ENCODE measurements around the gene LETMD1.

LETMD1 gene

DNA sequence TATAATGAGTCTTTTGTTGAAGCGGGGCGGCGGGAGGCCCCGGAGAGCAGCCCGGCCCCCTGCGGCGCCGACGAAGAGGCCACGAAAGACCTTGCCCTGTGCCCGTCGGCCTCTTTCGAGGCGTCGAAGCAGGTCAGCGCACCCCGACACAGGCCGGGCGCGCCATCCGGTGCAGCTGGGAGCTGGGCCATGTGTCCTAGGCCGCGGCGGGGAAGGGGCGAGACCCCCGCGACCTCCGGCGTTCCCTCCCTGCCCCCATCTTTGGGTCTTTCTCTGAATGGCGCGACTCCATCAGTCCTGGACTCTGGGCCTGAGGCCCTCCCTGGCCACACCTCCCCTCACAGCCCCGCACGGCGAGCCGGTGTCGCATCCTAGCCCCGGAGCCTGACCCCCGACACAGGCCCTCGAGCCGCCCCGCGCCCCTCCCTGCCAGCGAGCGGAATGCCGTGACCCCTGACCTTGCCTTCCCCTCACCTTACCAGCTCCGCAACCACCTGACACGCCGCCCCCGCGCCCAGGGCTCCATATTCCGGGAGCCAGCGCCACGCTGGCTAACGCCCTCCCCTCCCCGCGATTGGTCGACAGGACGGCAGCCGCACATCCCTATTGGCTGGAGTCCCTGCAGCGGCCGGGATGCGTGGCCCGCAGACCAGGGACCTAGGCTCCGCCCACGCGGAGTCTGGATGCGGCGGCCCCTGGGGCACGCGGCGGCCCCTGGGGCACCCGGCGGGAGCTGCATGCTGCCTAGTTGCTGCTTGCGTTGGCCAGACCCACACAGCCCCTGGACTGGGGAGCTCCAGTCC, 22.1 kb upstream of the LETMD1 start, which contains the start of gene SLC11A2:
TSS of gene SLC11A2 (minus strand) at position 549 of the 803 bp plus-strand sequence. CDS start 15,656 bp downstream, outside the sequence.
- peak; percentile 91 for DNase-seq

DNA sequence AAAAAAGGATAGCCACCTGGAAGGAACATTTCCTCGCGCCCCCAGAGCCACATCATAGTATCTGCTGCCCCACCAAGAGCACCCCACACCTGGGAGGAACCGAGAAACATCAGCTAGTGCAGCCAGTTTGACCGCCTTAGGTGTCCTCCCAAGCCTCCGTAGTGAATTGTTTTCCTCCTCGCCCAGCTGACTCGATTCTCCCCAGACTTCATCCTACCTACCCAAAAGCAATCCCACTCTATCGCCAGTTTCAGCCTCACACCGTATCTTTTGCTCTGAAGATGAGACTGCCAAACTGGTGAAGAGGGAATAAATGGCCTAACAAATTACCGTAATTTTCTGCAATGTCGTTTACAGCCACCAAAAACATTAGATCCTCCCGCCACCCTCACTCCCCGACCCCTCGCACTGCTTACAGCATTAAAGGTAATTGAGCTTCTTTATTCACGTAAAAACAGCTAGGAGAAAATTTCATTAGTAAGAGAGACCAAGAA, 20.7 kb upstream of the LETMD1 start:
- DNase-seq, result no peak

DNA sequence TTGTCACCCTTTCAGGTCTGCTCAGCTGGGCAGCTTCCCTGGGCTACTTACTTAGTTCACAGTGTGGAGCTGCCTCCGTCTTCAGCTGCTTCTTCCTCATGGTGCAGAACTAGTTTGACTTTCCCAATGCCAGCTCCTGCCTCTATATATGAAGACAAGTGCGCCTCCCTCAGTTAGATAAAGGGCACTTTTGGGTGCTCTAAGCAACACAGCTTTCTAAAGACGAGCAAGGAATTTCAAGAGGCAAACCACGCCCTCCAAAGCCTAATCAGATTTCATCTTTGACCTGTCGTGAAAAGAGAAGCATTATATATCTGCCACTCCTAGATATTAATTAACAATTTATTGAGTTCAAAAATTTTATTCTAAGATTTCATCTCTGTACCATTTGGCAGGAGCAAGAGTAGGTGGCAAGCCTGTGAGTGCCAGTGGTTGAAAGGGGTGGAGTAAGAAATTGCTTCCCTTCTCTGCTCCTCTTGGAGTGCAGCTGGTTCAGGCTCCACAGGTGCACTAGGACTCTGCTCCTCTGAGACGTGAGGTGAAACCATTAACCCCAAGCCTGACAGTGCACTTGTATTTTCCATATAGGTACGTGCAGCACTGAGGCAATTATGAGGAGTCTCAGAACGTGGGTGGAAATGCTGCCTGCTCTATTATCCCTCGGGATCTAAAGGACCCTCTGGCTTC, 19.9 kb upstream of the LETMD1 start:
- DNase-seq, result no peak

DNA sequence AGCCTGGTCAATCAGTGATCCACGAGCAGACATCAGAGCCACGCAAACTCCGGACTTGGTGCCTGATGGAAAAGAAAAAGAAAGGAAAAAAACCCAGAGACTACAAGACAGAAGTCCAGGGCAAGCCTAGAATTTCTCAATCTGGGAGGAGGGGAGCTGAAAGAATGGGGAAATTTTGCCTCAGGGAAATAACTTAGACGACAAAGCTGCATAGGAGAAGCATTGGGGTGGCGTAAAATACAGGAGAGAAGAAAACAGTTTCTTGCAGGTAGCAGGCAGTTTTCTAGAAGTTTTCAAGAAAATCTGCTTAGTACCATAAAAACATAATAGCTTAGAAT, 19.3 kb upstream of the LETMD1 start:
- DNase-seq, result no peak

DNA sequence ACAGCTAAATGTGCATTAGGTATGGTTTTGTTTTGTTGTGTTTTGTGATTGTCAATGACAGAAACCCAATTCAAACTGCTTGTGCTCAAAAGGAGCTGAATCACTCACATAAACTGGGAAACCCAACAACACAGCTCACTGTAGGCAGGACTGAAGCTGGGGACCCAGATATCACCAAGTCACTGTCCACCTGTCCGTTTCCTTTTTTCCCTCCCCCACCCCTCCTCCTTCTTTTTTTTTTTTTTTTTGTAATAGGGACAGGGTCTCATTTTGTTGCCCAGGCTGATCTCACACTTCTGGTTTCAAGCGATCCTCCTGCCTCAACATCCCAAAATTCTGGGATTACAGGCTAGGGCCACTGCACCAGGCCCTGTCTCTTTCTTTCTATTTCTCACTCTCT, 15.1 kb upstream of the LETMD1 start:
- DNase-seq, result no peak

DNA sequence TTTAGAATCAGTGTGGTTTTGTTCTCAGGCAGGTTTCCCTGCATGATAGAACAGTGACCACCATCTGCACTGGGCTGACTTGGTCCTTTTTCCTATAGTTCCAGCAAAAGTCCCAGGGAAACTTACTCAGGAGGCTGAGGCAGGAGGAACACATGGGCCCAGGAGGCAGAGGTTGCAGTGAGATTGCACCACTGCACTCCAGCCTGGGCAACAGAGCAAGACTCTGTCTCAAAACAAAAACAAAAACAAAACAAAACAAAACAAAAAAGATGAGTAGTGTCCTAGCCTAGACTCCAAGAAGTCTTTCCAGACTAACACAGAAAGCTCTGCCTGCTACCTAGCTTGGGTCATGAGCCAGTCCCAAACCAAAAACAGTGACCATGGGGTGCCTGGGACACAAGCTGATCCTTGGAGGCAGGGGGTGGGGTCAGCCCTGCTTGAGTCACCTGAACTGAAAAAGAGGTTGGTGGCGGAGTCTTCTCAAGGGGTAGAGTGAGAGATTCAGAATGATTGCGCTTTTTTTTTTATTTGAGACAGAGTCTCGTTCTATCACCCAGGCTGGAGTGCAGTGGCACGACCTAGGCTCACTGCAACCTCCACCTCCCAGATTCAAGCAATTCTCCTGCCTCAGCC, 14.6 kb upstream of the LETMD1 start:
- DNase-seq, result no peak

DNA sequence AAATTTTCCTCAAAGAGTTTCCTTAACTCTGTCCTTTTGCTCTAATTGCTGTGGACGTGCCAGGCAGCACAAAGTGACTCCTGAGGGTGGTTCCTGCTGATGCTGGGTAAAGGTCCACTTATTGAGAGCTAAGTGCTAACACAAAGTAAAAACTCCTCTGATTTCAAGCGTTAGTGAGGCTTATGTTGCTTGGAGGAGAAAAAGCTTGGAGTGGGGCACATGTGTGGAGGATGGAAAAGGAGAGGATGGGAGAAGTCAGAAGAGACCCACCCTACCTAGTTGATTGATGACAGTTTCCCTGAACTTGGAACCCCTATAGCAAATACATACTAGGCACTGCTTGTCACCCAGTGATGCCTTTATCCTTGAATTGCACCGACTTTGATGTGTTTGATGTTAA, 11.8 kb upstream of the LETMD1 start:
- no peak for DNase-seq

DNA sequence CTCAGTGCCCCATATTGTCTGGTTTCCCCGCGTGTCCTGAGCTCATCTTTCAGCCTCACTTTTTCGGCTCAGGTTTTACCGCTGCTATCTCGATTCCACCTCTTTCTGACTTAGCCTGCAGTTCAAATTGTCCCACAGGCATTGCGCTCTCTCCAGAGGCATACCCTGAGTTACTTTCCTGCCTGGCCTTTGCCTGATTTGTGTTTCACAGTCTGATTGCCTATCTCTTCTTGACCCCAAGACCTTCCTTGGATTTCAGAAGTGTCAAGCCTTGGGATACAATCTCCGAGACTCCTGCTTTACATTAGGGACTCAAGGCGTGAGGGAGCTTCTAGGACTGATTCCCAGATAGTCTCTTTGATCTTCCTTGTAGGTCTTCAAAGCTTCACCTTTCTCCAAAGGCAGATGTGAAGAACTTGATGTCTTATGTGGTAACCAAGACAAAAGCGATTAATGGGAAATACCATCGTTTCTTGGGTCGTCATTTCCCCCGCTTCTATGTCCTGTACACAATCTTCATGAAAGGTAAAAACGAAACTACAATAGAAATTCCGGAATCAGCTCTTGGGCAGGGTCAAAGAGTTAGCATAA, 629 bp downstream of the LETMD1 start:
- no peak for DNase-seq

DNA sequence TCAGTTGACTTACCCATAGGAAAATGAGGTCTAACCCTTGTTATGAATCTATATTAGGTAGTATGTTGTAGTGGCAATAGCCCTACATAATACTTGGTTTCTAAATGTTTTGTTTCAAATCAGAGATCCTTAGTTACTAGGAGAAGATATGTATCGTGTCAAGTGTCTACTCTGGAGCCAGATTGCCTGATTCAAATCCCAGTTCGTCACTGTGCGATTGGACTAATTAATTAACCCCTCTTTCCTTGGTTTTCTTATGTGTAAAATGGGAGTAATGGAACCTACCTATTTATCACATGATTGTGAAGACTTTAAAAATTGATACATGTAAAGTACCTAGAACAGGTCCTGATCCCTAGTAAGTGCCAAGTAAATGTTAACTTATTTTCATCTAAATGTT, 1.4 kb downstream of the LETMD1 start:
- DNase-seq, result no peak

DNA sequence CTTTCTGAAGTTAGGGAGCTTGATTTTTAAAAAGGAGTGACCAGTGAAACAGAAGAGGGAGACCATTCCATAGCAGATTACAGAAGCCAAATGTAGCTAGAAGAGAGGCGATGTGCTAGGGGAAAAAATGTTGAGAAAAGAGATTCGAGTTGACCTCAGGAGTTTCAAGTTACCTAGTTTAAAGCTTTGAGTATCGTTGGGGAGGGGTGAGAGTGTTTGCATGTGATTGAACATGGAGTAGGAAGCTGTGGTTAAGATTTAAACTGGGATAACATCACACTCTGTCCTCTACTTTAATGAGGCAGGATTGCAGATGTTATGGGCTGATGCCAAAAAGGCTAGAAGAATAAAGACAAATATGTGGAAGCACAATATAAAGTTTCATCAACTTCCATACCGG, 3.7 kb downstream of the LETMD1 start:
- DNase-seq, result no peak

DNA sequence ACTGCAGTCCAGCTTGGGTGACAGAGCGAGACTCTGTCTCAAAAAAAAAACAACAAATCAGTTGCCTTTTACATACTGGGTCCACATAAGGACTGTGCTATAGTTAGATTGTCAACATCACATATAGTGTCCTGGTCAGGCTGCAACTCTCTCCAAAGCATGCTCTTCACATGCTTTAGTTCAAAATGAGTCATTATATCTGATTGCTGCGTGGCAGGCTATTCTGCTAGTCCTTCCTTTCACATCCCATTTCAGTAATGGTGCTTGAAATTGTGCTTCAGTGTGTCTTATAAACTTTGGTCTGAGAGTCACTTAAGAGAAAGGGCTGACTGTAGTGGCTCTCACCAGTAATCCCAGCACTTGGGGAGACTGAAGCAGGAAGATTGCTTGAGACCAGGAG, 6.9 kb downstream of the LETMD1 start:
- DNase-seq, result no peak

DNA sequence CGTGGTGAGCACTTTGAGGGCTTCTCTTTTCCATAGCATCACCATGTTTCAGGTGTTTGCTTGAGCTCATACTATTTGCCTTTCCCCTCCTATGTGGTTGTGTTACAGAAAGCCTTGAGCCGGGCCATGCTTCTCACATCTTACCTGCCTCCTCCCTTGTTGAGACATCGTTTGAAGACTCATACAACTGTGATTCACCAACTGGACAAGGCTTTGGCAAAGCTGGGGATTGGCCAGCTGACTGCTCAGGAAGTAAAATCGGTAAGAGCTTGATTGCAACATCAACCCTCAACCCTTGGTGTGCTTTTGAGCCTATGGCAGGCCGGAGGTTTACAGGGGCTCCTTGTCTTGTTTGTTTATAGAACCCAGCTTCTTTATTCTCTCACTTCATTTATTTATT, 8.1 kb downstream of the LETMD1 start:
- no peak for DNase-seq

DNA sequence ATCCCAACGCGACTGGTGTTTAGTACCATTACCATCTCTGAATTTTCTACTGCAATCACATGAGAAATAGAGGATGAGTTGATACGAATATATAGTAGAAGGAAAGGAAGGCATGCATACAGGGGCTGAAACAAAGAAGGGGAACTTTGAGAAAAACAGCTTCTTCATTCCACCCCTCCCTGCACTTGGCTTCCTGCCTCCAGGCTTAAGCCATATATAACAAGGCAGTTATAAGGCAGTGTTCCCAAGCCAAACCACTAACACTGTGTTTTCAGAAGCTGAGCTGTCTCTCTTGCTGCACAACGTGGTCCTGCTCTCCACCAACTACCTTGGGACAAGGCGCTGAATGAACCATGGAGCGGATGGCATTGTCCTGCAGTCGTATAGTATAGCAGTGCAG, 11.0 kb downstream of the LETMD1 start:
- no peak for DNase-seq

DNA sequence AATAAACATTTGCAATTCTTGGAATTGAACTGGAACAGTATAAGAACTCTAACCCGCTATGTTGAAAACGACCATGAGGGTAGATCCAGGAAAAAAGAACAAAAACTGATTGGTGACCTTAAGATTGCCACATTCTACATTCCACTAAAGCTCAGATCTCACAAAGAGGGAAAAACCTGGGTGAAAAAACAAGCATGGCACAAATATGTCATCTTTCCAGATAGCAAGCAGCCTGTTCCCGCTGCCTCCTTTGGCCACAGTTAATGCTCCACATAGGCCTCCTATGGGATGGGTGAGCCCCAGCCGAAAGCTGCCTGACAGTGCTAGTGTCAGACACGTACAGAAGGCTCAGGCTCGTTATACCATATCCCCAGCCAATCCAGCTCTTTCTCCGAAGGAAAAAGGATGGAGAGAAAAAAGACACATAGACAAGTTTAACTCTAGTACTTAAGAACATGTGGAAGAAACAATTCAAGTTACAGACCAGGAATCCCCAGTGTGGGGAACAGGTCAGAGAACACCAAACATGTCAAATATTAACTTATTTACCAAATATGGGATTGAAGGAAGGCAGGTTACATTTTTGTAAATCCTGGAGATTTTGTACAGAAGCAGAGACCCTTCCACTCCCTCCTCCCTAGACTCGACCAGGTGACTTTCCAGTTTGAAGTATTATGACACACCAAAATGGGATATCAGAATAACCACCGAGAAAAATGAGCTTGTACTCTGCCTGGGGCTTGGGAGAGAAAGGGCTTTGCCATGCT, 14.7 kb downstream of the LETMD1 start:
- no peak for DNase-seq

DNA sequence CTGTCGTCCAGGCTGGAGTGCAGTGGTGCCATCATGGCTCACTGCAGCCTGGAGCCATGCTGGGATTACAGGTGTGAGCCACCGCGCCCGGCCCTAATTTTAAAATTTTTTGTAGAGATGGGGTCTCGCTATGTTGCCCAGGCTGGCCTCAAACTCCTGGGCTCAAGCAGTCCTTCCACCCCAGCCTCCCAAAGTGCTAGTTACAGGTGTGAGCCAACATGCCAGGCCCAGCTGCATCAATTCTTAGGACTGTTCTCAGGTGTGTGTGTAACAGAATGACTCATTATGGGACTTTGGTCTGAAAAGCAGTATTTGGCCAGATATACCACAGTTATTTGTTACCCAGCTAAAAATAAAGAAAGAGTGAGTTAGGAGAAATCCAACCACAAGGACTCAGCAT, 17.4 kb downstream of the LETMD1 start:
- no peak for DNase-seq

DNA sequence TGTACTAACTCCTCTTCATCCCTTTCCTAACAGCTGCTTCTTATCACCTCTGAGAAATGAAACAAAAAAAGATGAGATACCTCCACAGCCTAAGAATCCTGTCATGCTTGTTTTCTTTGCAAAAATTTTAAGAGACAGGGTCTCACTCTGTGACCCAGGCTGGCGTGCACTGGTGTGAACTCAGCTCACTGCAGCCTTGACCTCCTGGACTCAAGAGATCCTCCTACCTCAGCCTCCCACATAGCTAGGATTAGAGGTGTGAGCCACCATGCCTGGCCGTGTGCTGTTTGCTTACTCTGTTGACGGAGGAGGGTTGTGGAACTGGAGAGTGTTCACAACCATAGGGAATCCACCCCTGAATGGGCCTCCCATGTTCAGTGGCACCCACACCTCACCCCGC, 19.1 kb downstream of the LETMD1 start:
- no peak for DNase-seq

DNA sequence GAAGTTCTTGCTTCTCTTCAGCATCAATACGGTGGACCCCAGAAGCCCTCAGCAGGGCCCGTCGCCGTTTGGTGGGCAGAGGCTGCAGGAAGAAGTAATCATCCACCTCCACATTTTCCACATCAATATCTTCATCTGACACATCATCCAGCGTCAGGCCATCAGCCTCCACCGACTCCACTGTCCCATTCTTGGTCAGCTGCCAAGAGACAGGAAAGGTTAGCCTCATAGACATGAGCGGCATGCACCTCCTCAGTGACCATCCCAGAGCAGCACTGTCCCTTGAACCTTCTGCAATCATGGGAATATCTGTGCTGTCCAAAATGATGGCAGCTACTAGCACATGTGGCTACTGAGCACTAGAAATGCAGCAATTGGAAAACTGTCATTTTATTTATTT, 19.6 kb downstream of the LETMD1 start:
- DNase-seq, result no peak

DNA sequence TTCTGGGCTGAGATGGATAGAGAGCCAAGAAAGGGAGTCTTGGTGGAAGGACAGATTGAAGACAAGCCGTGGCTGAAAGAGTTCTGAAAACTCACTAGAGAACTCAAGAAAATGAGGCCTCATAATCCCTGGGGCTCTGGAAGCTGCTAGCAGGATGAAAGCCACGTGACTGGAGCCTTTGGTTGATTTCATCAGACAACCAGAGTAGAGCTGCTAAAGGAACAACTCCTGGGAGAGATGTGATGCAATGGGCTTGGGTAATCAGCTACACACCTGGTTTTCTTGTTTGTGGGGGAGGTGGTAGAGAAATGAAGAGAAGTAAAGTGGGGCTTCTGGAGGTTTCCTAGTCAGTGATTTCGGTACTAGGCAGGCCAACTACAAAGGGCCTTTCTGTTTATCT, 21.9 kb downstream of the LETMD1 start:
- no peak for DNase-seq

DNA sequence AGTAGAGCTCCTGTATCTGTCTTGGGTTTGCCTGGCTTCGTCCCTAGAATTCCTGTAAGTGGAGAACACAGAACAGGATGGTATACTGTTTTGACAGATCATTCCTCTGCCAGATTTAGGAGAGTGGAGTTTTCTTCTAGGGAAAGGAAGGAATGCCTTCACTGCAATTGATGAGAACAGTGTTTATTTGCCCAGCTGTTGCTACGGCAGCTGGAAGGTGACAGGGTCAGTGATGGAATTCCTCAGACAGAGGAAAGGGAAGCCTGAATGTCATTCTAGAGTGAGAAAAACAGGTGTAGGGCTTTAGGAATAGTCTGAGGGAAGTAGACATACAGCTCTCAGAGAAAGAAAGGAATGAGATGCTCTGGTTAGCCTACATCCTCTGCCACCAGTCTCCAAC, 23.5 kb downstream of the LETMD1 start:
- no peak for DNase-seq

DNA sequence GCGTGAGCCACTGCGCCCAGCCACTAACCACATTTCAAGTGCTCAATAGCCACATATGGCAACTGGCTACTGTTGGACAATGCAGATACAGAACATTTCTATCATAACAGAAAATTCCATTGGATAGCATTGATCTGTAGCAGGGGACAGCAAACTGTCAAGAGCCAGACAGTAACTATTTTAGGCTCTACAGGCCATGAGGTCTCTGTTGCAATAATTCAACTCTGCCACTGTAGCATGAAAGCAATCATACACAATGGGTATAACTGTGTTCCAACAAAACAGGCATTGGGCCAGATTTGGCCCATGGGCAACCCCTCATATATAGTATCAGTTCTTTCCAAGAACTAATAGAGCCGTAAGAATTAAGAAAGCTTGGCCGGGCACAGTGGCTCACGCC, 27.3 kb downstream of the LETMD1 start:
- no peak for DNase-seq

DNA sequence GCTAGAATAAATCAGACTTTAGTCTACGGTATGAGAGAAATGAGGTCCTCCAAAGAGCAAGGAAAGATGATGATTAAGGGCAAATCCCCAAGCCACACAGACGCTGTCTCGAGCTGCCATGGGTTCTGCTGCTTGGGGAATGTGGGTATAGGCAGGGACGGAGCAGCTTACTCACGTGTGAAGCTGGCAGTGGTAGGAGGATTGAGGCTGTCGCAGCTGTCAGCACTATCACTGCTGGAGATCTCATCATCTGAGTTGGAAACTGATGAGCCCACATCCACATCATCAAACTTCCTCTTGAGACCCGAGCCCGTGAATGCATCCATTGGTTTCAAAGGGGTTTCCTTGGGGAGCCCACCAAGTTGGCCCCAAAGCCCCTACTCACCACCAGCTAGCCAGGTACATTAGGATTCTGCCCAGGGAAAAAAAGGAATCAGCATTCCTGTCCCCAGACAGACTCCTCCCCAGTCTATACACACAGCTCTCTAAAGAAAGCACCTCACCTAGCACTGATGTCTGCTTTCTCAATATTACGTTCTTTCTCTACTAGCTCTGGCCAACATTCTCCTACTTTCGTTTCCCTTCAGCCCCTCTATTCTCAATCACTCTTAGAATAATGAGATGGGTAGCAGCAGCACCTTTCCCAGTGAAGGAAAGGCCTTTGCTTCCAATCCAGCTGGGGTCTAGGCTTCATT, 28.3 kb downstream of the LETMD1 start:
- no peak for DNase-seq

DNA sequence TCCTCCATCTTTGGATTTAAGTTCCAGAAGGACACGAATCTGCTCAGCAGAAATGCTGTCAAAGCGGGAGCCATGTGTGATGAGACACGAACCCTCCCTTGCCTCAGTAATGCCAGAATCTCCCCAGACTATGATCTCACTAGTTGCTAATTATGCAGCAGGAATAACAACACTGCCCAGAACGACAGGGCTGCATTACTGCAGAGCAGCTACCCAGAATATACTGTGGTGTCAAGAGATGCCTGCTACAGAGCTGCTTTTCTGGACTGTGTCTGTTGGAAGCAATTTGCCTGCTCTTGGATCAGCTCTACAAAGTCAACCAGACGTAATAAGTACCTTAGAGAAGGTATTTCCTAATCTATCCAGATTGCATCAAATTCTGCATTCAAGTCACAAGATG, 29.8 kb downstream of the LETMD1 start:
- DNase-seq, result no peak
